DMS53 (cell line): ENCODE data around the gene ARID3C.
A peak's percentile ranks its signal among the peaks of the same experiment; 100 is the strongest.
"Not testable (repeated sequence)": the region's sequence is repeated elsewhere in the genome, so short reads cannot be mapped to it uniquely, and the experiment has no call there.

Source experiments
- DNase-seq: peaks from one replicate; lab custom pipeline; 2025; lab: John Stamatoyannopoulos, UW

The ARID3C gene

DNA sequence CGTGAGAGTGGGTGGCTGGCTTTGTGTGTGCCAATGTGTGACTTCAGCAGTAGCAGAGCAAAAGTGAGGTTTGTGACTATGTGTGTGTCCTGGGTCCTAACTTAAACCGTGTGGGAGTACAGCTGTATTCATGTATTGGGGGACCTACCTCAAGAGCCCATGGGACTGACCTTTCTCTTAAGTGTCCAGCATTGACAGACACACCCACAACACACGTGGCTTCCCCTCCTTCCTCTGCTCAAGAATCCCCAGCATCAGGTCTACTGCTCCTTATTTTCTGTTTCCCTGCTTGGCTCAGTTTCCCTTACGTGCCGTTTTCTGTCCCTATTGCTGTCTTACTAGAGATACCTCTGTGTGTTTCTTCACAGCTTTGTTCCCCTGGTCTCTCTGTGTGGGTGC is 23.7 kb upstream of the ARID3C start:
- DNase-seq: no peak

DNA sequence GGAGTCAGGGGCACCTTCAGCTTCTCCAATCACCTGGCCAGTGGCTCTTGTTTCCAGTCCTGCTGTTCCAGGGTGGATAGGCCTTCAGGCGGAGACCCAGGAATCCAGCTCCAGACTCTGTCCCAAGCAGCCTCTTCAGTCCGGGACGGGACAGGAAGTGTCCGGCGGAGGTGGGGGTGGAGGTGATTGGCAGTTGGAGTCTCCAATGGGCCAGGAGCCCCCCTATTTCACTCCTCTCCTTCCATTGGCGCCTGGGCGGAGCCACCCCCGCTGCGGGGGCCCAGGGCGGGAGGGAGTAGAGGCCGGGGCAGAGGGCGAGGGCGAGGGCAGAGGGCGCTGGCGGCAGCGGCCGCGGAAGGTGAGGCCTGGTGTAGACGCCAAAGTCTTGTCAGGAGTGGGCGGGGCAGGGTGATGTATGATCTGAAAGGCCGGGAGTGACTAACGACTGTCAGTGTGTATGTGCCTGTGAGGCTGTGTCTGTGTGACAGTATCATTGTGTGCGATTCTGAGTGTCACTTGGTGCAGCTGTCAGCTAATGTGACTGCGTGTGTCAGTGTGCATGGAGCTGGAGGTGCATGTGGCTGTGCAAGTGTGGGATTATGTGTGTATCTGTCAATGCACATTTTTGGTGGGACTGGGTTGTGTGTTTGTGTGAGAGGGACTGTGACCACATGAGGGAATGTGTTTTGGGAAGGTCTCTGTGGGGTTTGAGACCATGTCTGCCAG is 23.2 kb upstream of the ARID3C start, which contains the start of gene IL11RA:
Gene IL11RA (plus strand): TSS at position 310 of the 726 bp plus-strand sequence. CDS start 3,033 bp downstream, outside the sequence.
- peak; percentile 88 for DNase-seq

DNA sequence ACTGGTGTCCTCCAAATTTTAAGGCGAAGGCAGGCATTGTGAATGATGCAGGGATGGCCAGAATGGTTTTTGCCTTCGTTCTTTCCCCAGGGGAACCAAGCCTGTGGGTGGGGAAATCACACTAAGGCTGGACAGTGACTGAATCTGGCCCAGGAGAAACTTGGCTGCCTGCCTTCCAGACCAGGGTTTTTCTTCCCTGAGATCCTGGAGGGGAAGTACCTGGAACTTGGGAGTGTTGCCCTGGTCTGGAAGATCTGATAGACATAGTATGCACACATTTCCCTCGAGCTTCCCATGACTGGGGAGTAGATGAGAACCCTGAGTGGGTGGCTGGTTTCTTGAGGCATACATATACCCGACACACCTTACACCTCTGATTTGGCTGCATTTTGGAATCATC is 22.5 kb upstream of the ARID3C start:
- no peak for DNase-seq

DNA sequence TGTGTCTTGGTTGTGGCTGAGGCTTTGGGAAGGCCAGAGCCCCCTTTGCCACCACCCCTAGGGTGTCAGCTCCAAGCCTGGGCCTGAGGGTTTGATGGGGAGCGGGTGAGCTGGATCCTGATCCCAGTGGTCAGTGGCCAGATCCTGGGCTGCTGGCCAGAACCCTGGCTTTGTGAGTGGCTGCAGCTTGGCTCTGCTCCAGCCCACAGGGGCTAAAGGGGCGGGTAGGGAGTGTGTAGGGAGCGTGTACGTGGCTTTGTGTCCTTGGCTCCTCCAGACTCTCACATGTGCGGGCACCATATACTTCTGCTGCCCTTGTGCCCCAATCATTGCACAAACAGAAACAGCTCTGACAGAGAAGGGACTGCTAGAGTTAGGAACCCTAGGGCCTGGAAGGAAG is 21.9 kb upstream of the ARID3C start:
- no peak for DNase-seq

DNA sequence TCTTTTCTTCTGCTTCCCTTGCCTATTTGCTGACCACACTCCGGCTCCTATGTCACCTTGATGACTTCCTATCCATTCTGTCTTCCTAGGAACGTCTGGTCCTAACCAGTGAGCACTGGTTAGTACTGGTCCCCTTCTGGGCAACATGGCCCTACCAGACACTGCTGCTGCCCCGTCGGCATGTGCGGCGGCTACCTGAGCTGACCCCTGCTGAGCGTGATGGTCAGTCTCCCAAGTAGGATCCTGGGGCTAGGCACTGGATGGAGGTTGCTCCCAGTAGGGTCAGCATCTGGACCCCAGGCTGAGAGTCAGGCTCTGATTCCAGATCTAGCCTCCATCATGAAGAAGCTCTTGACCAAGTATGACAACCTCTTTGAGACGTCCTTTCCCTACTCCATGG is 19.8 kb upstream of the ARID3C start:
- no peak for DNase-seq

DNA sequence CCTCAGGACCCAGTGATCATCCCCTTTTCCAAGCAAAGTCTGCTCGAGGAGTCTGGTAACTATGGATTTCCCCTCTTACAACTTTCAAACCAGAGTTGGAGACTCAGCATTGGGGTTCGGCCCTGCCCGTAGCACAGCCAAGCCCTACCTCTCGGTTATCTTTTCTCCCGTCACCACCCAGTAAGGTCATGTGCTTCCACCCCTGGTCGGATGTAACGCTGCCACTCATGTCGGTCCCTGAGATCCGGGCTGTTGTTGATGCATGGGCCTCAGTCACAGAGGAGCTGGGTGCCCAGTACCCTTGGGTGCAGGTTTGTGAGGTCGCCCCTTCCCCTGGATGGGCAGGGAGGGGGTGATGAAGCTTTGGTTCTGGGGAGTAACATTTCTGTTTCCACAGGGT is 18.8 kb upstream of the ARID3C start:
- no peak for DNase-seq

DNA sequence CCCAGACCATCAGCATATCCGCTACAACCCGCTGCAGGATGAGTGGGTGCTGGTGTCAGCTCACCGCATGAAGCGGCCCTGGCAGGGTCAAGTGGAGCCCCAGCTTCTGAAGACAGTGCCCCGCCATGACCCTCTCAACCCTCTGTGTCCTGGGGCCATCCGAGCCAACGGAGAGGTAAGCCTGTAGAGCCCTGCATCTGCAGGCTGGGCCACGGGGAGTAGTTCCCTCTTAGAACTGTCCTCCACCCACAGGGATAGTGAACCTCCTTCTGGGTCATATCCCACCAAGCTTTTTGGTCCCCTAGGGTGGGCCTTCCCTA is 18.2 kb upstream of the ARID3C start:
- no peak for DNase-seq

DNA sequence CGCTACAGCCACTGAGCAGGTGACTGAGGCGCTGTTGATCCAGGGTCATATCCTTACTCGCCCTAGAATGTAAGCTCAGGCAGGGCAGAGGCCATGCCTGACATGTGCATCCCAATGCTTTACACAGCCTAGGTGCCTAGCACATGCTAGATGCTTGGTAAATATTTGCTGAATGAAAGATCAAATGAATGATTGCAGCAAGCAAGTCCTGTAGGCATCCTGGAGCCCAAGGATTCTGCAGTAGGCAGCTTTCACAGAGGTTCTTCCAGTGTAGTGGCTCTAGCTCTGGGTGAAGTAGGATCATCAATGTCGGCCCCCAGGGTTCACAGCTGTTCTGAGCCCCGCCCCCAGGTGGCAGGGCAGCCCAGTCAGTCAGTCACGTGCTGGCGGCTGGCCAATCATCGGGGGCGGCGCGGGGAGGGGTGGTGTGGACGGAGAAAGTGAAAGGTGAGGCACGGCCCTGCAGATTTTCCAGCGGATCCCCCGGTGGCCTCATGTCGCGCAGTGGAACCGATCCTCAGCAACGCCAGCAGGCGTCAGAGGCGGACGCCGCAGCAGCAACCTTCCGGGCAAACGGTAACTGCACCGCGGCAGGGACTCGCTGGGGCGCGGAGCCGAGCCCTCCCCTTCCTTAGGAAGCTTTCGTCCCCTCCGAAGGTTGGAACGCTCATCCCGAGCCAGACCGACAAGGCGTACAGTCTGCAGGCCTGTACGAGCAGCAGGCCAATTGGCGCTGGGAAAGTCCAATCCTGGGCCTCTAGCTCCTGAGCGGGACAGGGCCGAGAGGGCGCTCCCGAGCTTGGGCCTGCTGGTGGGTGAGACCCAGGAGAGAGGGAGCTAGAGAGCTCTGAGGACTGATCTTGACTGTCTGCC is 17.6 kb upstream of the ARID3C start, which contains the start of gene GALT:
Gene GALT (plus strand): TSS at position 465 of the 873 bp plus-strand sequence. CDS start 30 bp downstream, at position 495.
- peak; percentile 93 for DNase-seq

DNA sequence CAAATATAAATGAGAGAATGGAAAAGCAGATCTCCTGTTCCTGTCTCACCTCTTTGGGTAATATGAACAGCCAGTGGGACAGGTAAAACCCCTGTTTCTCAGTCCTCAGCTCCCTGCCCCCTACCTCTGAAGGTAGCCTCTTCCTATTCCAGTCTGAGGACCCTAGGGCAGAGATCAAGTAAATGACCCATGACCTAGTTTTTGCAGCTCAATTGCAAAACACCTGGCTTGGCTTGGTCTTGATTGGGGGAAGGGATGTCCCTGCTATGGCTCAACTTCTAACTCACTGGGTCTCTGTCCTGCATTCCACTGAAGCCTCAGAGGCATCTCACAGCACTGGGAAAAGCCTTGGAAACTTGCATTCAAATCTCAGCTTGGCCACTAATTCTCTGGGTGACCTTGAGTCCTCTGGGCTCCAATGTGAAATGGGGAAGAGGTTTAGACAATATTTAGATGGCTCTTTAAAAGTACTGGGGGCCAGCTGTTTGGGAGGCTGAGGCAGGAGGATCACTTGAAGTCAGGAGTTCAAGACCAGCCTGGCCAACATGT is 16.0 kb upstream of the ARID3C start:
- DNase-seq: no peak

DNA sequence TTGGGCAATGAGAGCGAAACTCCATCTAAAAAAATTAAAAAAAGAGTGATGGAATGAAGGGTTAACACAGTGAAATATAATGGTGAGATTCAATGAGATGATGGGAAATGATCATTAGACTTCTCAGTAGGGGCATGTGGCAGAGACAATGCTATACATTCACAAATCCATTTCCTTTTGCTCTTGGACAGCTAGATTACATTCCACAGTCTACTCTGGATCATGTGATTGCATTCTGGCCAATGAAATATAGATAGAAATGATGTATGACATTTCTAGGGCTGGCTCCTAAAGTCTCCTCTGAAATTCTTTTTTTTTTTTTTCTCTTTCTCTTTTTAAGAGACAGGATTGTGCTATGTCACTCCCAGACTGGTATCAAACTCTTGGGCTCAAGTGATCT is 13.8 kb upstream of the ARID3C start:
- DNase-seq: no peak

DNA sequence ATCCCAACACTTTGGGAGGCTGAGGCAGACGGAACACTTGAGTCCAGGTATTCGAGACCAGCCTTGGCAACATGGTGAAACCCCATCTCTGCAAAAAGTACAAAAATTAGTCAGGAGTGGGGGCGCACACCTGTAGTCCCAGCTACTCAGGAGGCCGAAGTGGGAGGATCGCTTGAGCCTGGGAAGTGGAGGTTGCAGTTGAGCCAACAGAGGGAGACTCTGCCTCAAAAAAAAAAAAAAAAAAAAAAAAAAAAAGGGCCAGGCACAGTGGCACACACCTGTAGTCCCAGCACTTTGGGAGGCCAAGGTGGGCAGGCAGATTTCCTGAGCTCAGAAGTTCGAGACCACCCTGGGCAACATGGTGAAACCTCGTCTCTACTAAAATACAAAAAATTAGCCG is 10.5 kb upstream of the ARID3C start:
- not testable (repeated sequence) for DNase-seq

DNA sequence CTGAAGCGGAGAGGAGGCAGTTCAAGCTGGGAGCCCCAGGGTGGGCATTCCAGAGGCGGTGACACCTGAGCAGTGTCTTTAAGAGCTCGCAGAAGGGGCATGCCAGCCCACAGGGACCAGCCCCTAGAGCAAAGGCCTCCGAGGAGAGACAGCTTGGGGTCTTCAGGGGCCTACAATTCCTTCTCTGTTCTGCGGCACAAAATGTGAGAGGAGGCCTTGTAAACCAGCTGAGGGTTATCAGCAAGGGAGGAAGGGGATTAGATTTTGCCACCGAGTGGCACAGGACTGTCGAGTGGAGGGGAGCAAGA is 9.2 kb upstream of the ARID3C start:
- no peak for DNase-seq

DNA sequence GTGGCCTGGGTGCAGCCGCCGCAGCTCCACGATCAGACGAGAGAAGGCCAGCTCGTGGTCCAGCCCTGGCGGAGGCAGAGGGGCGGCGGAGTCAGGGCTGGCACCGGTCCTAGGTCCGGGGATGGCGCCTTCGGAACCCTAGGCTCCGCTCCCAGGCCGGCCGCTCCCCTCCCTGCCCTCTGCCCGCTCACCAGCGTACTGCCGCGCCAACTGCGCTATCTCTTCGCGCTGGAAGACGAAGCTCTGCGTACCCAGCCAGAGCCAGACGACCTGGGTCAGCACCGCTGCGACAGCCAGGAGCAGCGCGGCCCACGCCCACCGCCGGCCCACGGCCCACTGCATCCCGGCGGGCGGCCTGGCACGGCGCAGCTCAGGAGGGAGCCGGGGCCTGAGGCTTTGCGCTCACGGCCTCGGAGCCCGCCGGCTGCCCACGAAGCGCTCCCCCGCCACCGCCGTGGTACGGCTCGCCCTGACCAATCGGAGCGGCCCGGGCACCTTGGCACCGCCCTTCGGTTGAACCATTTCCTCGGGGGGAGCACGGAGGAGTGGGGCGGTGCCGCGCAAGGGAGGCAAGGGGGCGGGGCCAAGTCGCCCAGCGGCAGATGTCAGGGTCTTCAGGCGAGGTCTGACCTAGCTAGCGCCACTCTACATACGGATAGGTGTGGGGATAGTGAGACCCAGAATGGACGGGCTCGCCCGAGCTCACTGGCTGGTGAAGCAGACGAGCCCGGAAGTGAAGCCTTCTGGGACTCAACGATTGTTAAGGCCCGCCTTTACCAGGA is 8.7 kb upstream of the ARID3C start, which contains the start of gene SIGMAR1:
Gene SIGMAR1 (minus strand): TSS at position 432 of the 782 bp plus-strand sequence. CDS start 90 bp downstream, at position 342.
- peak; percentile 95 for DNase-seq

DNA sequence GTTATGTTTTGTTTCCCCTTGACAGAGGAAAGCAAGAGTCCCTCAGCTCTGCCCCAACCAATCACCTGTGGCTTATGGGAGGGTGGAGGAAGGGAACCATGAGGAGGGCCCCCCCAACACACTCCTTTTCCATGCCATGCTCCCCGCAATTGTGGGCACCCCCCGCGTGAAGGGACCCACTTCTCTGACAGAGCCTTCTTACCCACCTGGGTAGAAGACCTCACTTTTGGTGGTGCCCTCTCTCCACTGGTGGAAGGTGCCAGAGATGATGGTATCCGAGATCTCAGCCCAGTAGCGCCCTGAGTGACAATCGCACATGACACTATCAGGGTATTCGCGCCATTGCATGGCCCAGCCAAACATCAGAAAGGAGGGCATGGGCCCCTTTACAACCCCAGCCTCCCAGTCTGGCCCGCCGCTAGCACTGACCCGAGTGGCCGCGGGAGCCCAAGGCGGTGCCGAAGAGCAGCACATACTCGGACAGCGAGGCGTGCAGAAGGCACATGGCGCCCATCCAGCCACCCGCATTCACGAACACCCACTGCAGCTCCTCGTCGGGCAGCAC is 8.0 kb upstream of the ARID3C start:
- DNase-seq: peak; percentile 66

DNA sequence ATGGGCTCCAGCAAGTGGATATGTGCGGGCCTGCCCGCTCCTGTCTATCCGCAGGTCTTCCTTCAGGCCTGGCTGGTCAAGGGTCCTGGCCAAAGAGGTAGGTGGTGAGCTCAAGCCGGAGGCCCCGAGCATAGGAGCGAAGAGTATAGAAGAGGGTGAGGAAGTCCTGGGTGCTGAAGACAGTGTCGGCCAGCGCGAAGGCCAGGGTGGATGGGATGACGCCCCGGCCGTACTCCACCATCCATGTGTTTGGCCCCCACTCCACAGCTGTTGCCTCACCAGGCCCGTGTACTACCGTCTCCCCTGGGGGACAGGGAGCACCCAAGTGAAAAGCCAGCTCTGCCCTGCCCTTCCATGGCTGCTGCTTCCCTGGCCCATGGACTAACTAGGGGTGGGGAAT is 6.7 kb upstream of the ARID3C start:
- no peak for DNase-seq

DNA sequence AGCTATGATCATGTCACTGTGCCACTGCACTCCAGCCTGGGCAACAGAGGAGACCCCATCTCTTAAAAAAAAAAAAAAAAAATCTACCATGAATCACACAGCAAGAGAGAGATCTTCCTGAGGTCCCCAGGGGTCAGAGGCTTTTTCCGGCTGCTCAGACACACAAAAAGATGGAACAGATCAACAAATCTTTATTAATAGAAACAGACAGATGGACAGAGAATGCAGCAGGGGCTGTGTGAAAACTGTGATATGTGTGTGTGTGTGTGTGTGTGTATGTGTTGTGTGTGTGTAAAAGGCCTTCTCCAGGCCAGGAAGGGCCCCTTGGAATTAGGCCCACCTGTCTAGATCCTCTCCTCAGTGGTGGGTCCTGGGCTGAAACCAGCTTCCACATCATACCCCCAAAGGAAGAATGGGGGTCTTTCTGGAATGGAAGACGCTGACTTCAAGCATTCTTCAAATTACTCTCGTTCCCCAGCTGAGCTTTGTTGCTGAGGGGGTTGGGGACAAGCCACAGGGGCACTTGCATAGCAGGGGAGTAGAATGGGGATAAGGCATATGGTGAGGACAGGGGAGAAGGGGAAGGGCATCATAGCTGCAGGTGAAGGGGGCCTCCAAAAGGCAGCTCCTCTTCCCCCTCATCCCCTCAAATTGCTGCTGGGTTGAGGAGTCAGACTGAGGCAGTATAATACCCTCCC is 5.8 kb upstream of the ARID3C start:
- no peak for DNase-seq

DNA sequence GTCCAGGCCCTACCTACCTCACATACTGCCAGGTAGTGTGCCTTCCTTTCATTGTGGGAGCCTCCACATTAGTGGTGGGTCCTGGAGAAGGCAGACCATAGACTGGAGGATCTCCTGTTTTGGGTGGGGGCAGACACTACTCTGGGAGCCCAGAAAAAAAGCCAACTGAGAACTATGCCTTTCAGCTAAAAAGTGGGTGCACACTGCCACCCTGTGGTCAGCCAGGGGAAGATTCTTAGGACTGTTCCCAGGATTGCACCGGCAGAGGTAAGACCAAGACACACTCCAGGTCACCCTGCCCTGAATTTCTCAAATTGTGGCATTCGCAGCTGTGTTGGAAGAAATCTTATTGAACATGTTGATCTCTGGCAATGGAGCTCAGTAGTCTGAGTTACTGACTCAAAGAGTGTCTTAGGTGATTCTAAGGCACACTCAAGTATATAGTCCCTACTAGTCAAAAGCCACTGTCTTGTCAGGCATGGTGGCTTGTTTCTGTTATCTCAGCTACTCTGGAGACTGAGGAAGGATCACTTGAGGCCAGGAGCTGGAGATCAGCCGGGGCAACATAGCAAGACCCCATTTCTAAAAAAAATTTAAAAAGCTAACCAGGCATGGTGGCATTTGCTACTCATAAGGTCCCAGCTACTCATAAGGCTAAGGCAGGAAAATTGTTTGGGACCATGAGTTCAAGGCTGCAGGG is 5.1 kb upstream of the ARID3C start:
- DNase-seq: peak; percentile 68

DNA sequence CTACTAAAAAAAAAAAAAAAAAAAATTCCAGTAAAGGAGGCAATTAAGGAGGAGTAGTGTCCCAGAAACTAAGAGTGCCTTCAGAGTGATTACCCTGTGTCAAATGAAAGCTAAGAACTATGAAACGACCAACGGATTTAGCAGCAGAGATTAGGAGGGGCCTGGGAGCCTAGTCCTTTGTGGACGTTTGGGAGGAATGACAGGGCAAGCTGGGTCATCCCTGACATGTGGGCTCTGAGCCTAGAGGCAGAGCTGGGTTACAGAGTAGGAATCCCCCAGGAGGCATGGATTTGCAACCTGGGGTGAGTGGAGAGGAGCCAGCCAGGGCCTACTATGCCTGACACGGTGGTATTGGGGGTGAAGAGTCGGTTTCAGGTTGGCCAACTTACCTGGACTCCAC is 4.3 kb upstream of the ARID3C start:
- no peak for DNase-seq

DNA sequence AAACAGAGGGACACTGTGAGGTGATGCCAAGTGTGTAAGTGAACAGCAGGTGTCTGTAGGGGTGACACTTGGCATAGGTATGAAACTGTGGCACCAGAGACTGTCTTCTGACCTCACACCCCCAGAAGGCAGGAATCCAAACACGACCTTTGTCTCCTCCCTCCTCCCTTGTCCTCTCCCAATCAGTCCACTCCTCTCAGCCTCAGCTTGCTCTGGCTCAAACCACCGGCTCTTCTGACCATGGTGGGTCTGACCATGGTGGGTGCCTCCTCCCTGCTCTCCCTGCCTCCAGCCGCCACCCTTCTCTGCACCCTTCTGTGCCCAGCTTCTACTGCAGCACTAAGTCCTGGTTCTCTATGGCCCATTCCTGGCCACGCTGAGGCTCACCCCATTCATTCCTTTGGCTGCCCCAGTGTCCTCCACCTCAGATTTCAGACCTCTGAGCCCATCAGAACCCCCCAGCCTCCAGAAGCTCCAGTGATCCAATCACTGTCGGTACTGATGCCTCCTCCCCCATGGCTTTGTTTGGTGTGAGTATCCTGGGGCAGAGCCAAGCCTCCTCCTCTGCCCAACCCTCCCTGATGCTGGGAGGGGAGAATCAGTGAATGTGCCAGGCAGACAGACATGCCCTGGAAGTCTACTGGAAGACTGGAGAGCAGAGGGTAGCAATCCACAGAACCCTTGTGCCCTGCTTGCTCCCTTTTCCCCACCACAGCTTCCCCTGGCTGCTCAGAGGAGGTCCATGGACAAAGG is 1.7 kb upstream of the ARID3C start:
- DNase-seq: no peak

DNA sequence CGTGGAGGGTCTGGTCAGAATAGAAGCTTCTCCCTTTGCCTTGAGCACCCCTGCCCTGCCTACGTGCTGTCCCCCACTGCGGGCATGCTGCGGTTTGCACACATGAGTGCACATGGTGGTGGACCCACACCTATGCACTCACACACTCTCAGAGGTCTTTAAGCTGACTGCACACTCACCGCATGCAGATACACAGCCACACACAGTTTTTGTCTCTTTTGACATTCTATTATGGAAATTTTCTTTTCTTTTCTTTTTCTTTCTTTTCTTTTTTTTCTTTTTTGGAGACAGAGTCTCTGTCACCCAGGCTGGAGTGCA is 584 bp upstream of the ARID3C start:
- DNase-seq: no peak
